BLaER1 treated with 17β-estradiol and CSF1 and Interleukin-3, amounts not matched to agents 10 nM and 100 nM (cell line): ENCODE measurements around the gene TTLL1.

Experiments used
- H3K27ac ChIP-seq, 11 experiments: shearing (Covaris generic); formaldehyde crosslinking; 2 replicates each; pipeline ENCODE4 v1.8.1; 2022
- H3K27me3 ChIP-seq, 11 experiments: shearing (Covaris generic); formaldehyde crosslinking; 2 replicates each; pipeline ENCODE4 v1.8.1; 2022
- H3K36me3 ChIP-seq, 11 experiments: shearing (Covaris generic); formaldehyde crosslinking; 2 replicates each; pipeline ENCODE4 v1.8.1; 2022
- H3K4me1 ChIP-seq, 10 experiments: shearing (Covaris generic); formaldehyde crosslinking; 2 replicates each; pipeline ENCODE4 v1.8.1; 2022
- H3K4me2 ChIP-seq, 11 experiments: shearing (Covaris generic); formaldehyde crosslinking; 2 replicates each; pipeline ENCODE4 v1.8.1; 2022
- H3K4me3 ChIP-seq, 10 experiments: shearing (Covaris generic); formaldehyde crosslinking; 2 replicates each; pipeline ENCODE4 v1.8.1; 2022
- H3K9ac ChIP-seq, 11 experiments: shearing (Covaris generic); formaldehyde crosslinking; 2 replicates each; pipeline ENCODE4 v1.8.1; 2022
- H3K9me3 ChIP-seq, 11 experiments: shearing (Covaris generic); formaldehyde crosslinking; replicated peaks in 1 of 11; 2 replicates each; pipeline ENCODE4 v1.8.1; 2022
- H4K20me1 ChIP-seq, 11 experiments: shearing (Covaris generic); formaldehyde crosslinking; 2 replicates each; pipeline ENCODE4 v1.8.1; 2022
- Cebpa-rat ChIP-seq, 11 experiments: shearing (Covaris generic); IDR thresholded peaks; 2 replicates each; pipeline ENCODE4 v1.8.1; 2022

TTLL1 gene

GRCh38 chr22:43094551-43094950 lies 5.4 kb upstream of the TTLL1 start:
- H3K4me3 ChIP-seq: no peak overlapping the region

GRCh38 chr22:43094085-43094484 lies 4.9 kb upstream of the TTLL1 start:
- Histone ChIP-seq H3K4me1 (peaks cover 23 to 43% (median 35%) of the 10 kb centered on the region in 10 experiments), H3K27ac (peak overlapping the region in 7 of 11 experiments; percentile 16 to 61 (median 42); a peak in 9 of 22 replicates), H4K20me1 (no peaks in the 10 kb centered on the region), H3K27me3 (no peaks in the 10 kb centered on the region), H3K4me2 (peak overlapping the region; percentile 4 to 53 (median 45); a peak in 19 of 22 replicates), H3K36me3 (peaks cover 0 to 4% (median 0%) of the 10 kb centered on the region in 11 experiments; a peak in 1 of 22 replicates), H3K9me3 (peaks cover 16 to 23% (median 21%) of the 10 kb centered on the region in 11 experiments), H3K4me3 (no peak overlapping the region), H3K9ac (peak overlapping the region in 3 of 11 experiments; percentile 12 to 46 (median 13); a peak in 3 of 22 replicates)
- no peak for TF ChIP-seq Cebpa-rat (IDR thresholded peaks at IDR 0.05)

More at GRCh38 chr22:43094551-43094950, 5.4 kb upstream of the TTLL1 start:
- peaks cover 0 to 4% (median 0%) of the 10 kb centered on the region in 11 experiments; a peak in 1 of 22 replicates for H3K36me3 ChIP-seq
- H4K20me1 ChIP-seq: no peaks in the 10 kb centered on the region
- H3K27me3 ChIP-seq: no peaks in the 10 kb centered on the region
- peak overlapping the region in 4 of 11 experiments; percentile 12 to 46 (median 28); a peak in 3 of 22 replicates for H3K9ac ChIP-seq
- peaks cover 16 to 23% (median 21%) of the 10 kb centered on the region in 11 experiments for H3K9me3 ChIP-seq
- H3K27ac ChIP-seq: peak overlapping the region in 7 of 11 experiments; percentile 16 to 61 (median 42); a peak in 9 of 22 replicates
- no peak for TF ChIP-seq Cebpa-rat (IDR thresholded peaks at IDR 0.05)
- peaks cover 21 to 40% (median 32%) of the 10 kb centered on the region in 10 experiments for H3K4me1 ChIP-seq
- H3K4me2 ChIP-seq: peak overlapping the region; percentile 4 to 53 (median 45); a peak in 18 of 22 replicates

- peaks cover 28 to 49% (median 40%) of the 10 kb centered on the region in 10 experiments for H3K4me1 ChIP-seq
- TF ChIP-seq Cebpa-rat (IDR thresholded peaks at IDR 0.05): no peak
- H3K9ac ChIP-seq: peak overlapping the region in 2 of 11 experiments; percentile 22 to 23; a peak in 1 of 22 replicates
- peak overlapping the region in 9 of 11 experiments; percentile 15 to 57 (median 44); a peak in 14 of 22 replicates for H3K4me2 ChIP-seq
- H3K27ac ChIP-seq: peak overlapping the region in 4 of 11 experiments; percentile 1 to 41 (median 30); a peak in 4 of 22 replicates
- peaks cover 0 to 4% (median 0%) of the 10 kb centered on the region in 11 experiments; a peak in 1 of 22 replicates for H3K36me3 ChIP-seq
- no peak overlapping the region for H3K4me3 ChIP-seq
- no peaks in the 10 kb centered on the region for H4K20me1 ChIP-seq
- H3K9me3 ChIP-seq: peaks cover 13 to 19% (median 17%) of the 10 kb centered on the region in 11 experiments
- no peaks in the 10 kb centered on the region for H3K27me3 ChIP-seq
Observed at GRCh38 chr22:43092085-43092484, 2.9 kb upstream of the TTLL1 start.

- Histone ChIP-seq H3K27ac (peak overlapping the region in 6 of 11 experiments; percentile 57 to 68 (median 62); a peak in 11 of 22 replicates), H3K9ac (peak overlapping the region in 1 of 11 experiments; percentile 73; a peak in 1 of 22 replicates), H3K4me1 (peaks cover 26 to 49% (median 39%) of the 10 kb centered on the region in 10 experiments), H3K9me3 (peaks cover 0 to under 1% (median 0%) of the 10 kb centered on the region in 11 experiments; a peak in 1 of 22 replicates), H4K20me1 (no peaks in the 10 kb centered on the region; a peak in 1 of 22 replicates), H3K27me3 (no peaks in the 10 kb centered on the region), H3K36me3 (peaks cover 0 to 7% (median 4%) of the 10 kb centered on the region in 11 experiments; a peak in 5 of 22 replicates), H3K4me2 (peak overlapping the region; percentile 79 to 99 (median 92); a peak in 20 of 22 replicates), H3K4me3 (no peak overlapping the region)
- no peak for TF ChIP-seq Cebpa-rat (IDR thresholded peaks at IDR 0.05)
Observed at GRCh38 chr22:43090130-43090789, 1.1 kb upstream of the TTLL1 start.

- Histone ChIP-seq H3K9ac (peak overlapping the region; percentile 58 to 78 (median 71); a peak in 21 of 22 replicates), H3K27me3 (no peaks in the 10 kb centered on the region), H4K20me1 (no peaks in the 10 kb centered on the region; a peak in 1 of 22 replicates), H3K4me2 (peak overlapping the region; percentile 79 to 99 (median 92)), H3K4me1 (peaks cover 14 to 36% (median 24%) of the 10 kb centered on the region in 10 experiments), H3K36me3 (peaks cover 0 to 8% (median 4%) of the 10 kb centered on the region in 11 experiments; a peak in 5 of 22 replicates), H3K9me3 (no peaks in the 10 kb centered on the region), H3K4me3 (peak overlapping the region; percentile 68 to 93 (median 73)), H3K27ac (peak overlapping the region in 10 of 11 experiments; percentile 43 to 70 (median 62); a peak in 19 of 22 replicates)
- TF ChIP-seq Cebpa-rat (IDR thresholded peaks at IDR 0.05): no peak
Observed at GRCh38 chr22:43088627-43088983, 586 bp downstream of the TTLL1 start.

GRCh38 chr22:43085658-43086606 lies 3.3 kb downstream of the TTLL1 start:
- H3K27me3 ChIP-seq: no peaks in the 10 kb centered on the region
- TF ChIP-seq Cebpa-rat (IDR thresholded peaks at IDR 0.05): no peak
- peaks cover 13 to 17% (median 14%) of the 10 kb centered on the region in 10 experiments for H3K4me1 ChIP-seq
- no peak overlapping the region for H3K27ac ChIP-seq
- 0 out of 22 replicates have a peak overlapping the region, but pooled peaks of 1 of the 11 experiments have one; percentile 1 for H3K9ac ChIP-seq
- H3K36me3 ChIP-seq: peaks cover 0 to 8% (median 4%) of the 10 kb centered on the region in 11 experiments; a peak in 5 of 22 replicates
- no peaks in the 10 kb centered on the region for H3K9me3 ChIP-seq
- H3K4me3 ChIP-seq: no peak overlapping the region
- H4K20me1 ChIP-seq: no peaks in the 10 kb centered on the region; a peak in 1 of 22 replicates
- H3K4me2 ChIP-seq: no peak overlapping the region

- Histone ChIP-seq H3K4me1 (peaks cover 0 to 8% (median 0%) of the 10 kb centered on the region in 10 experiments; a peak in 4 of 20 replicates), H3K9me3 (no peaks in the 10 kb centered on the region)
Observed at GRCh38 chr22:43081968-43082367, 7.2 kb downstream of the TTLL1 start.

GRCh38 chr22:43080616-43081015 lies 8.6 kb downstream of the TTLL1 start:
- H3K27ac ChIP-seq: no peak overlapping the region
- no peaks in the 10 kb centered on the region; a peak in 1 of 22 replicates for H4K20me1 ChIP-seq
- TF ChIP-seq Cebpa-rat (IDR thresholded peaks at IDR 0.05): no peak
- H3K36me3 ChIP-seq: peaks cover 0 to 4% (median 1%) of the 10 kb centered on the region in 11 experiments; a peak in 6 of 22 replicates
- H3K9ac ChIP-seq: no peak overlapping the region
- no peaks in the 10 kb centered on the region for H3K9me3 ChIP-seq
- H3K4me2 ChIP-seq: no peak overlapping the region
- no peak overlapping the region for H3K4me3 ChIP-seq
- H3K4me1 ChIP-seq: peaks cover 0 to 8% (median 0%) of the 10 kb centered on the region in 10 experiments; a peak in 3 of 20 replicates
- no peaks in the 10 kb centered on the region for H3K27me3 ChIP-seq

More at GRCh38 chr22:43081968-43082367, 7.2 kb downstream of the TTLL1 start:
- H3K4me3 ChIP-seq: no peak overlapping the region
- no peak overlapping the region for H3K4me2 ChIP-seq
- H3K27ac ChIP-seq: no peak overlapping the region
- H3K9ac ChIP-seq: no peak overlapping the region
- H4K20me1 ChIP-seq: no peaks in the 10 kb centered on the region; a peak in 1 of 22 replicates
- H3K36me3 ChIP-seq: peaks cover 0 to 8% (median 4%) of the 10 kb centered on the region in 11 experiments; a peak in 5 of 22 replicates
- no peak for TF ChIP-seq Cebpa-rat (IDR thresholded peaks at IDR 0.05)
- H3K27me3 ChIP-seq: no peaks in the 10 kb centered on the region
